Erythroblast (primary cell): ENCODE results near the gene PTPN7.

ENCODE experiments used
- GATA1 ChIP-seq: IDR thresholded peaks from 2 replicates; pipeline ENCODE4 v1.6.1; 2011; ENCODE audit warnings: low read depth, mild to moderate bottlenecking, control low read depth, low read length, moderate library complexity
- POLR2A ChIP-seq: IDR thresholded peaks from 2 replicates; pipeline ENCODE4 v1.6.1; 2011; ENCODE audit warnings: mild to moderate bottlenecking, low read length

DNA sequence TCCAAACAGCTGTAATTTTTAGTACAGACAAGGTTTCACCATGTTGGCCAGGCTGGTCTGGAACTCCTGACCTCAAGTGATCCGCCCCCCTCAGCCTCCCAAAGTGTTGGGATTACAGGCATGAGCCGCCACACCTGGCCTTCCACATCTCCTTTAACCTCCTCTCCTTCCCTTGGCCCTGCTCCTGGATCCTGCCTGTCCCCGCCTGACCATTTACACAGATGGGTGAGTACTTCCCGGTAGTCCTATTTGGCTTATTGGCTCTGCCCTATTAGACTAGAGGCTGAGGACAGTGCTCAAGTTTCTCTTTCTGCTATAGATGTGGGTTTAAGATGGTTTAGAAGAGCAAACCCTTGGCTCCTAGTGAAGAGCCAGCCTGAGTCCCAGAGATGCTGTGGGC is 7.1 kb downstream of the PTPN7 start:
- TF ChIP-seq POLR2A (no peak), GATA1 (no peak)
